ENCODE results near the gene GGCX. TPM values are rescaled to one million over a fixed set of nuclear protein-coding genes. Genes with fewer than 3 reads are reported as not detected.

Gene GGCX
- total RNA-seq, 2 experiments from 2014 or later: 23.2 to 24.1 TPM

- ChIA-PET CTCF (interaction anchor here (0.7 kb wide), 2 partner anchors 41 to 959 kb away, joined by 3 read pairs; no protein-coding TSS in a partner anchor), POLR2A (no interaction called here)
Measured at GRCh38 chr2:85511008-85511811, 50.1 kb downstream of the GGCX start.

- ChIA-PET CTCF (no interaction called here), POLR2A (no interaction called here)
Measured at GRCh38 chr2:85506768-85507181, 54.5 kb downstream of the GGCX start.

- CTCF ChIA-PET: no interaction called here
- POLR2A ChIA-PET: no interaction called here
Measured at GRCh38 chr2:85505551-85506238, 55.6 kb downstream of the GGCX start.

GRCh38 chr2:85504778-85505261 is 56.5 kb downstream of the GGCX start:
- ChIA-PET CTCF (no interaction called here), POLR2A (no interaction called here)

GRCh38 chr2:85503851-85504777 is 57.2 kb downstream of the GGCX start:
- ChIA-PET POLR2A (no interaction called here), CTCF (no interaction called here)

- CTCF ChIA-PET: interaction anchor here (0.7 kb wide), 1 partner anchor 44 kb away, joined by 3 read pairs; no protein-coding TSS in a partner anchor
- POLR2A ChIA-PET: no interaction called here
Measured at GRCh38 chr2:85503168-85503850, 58.0 kb downstream of the GGCX start.

- POLR2A ChIA-PET: interaction anchor here (0.6 kb wide), 1 partner anchor 11 kb away, joined by 3 read pairs; no protein-coding TSS in a partner anchor
- CTCF ChIA-PET: interaction anchor here (0.7 kb wide), 1 partner anchor 45 kb away, joined by 3 read pairs; no protein-coding TSS in a partner anchor
Measured at GRCh38 chr2:85502720-85503119, 58.6 kb downstream of the GGCX start.

GRCh38 chr2:85501248-85501647 is 60.0 kb downstream of the GGCX start:
- CTCF ChIA-PET: no interaction called here

GRCh38 chr2:85497944-85498630 is 63.2 kb downstream of the GGCX start:
- POLR2A ChIA-PET: no interaction called here

More at GRCh38 chr2:85501248-85501647, 60.0 kb downstream of the GGCX start:
- POLR2A ChIA-PET: no interaction called here

GRCh38 chr2:85496436-85496835 is 64.9 kb downstream of the GGCX start:
- ChIA-PET POLR2A (no interaction called here), CTCF (no interaction called here)

More at GRCh38 chr2:85497944-85498630, 63.2 kb downstream of the GGCX start:
- CTCF ChIA-PET: no interaction called here

Other genes starting within 250 kb of the GGCX start
- 10 to 100 TPM; 82.2 to 85.4 TPM for gene TGOLN2, start 233.5 kb downstream of the GGCX start, total RNA-seq
- 10 to 100 TPM; 32.1 to 34.0 TPM for gene RETSAT, start 207.0 kb downstream of the GGCX start, total RNA-seq
- gene ELMOD3, start 206.7 kb downstream of the GGCX start, total RNA-seq: 10 to 100 TPM; 14.0 to 14.9 TPM
- 10 to 100 TPM; 23.4 to 23.7 TPM for gene CAPG, start 151.1 kb downstream of the GGCX start, total RNA-seq
- under 1 TPM; 0.36 to 0.88 TPM for gene SH2D6, start 142.8 kb downstream of the GGCX start, total RNA-seq
- 100 to 1,000 TPM; 396 to 417 TPM for gene MAT2A, start 22.3 kb downstream of the GGCX start, total RNA-seq
- 10 to 100 TPM; 86.8 to 96.8 TPM for gene VAMP8, start 16.1 kb upstream of the GGCX start, total RNA-seq
- 10 to 100 TPM; 24.4 to 25.7 TPM for gene VAMP5, start 22.9 kb upstream of the GGCX start, total RNA-seq
- 100 to 1,000 TPM in 1 of 2 experiments, 10 to 100 TPM in 1; 98.9 to 104 TPM for gene RNF181, start 34.3 kb upstream of the GGCX start, total RNA-seq
- gene TMEM150A, start 41.2 kb upstream of the GGCX start, total RNA-seq: 1 to 10 TPM; 3.9 to 4.4 TPM
- 10 to 100 TPM; 23.7 to 27.0 TPM for gene C2orf68, start 50.6 kb upstream of the GGCX start, total RNA-seq
- gene USP39, start 54.7 kb upstream of the GGCX start, total RNA-seq: 100 to 1,000 TPM; 105 to 110 TPM
- not detected for gene SFTPB, start 106.7 kb upstream of the GGCX start, total RNA-seq
- 10 to 100 TPM; 18.6 to 22.1 TPM for gene GNLY, start 132.9 kb upstream of the GGCX start, total RNA-seq
- not detected for gene ATOH8, start 192.5 kb upstream of the GGCX start, total RNA-seq

Data from activated CD8-positive, alpha-beta memory T cell treated with anti-CD3 and anti-CD28 coated beads for 36 hours (primary cell).